Measurements from ENCODE around the gene WNT3.
"Not testable (repeated sequence)": the region's sequence is repeated elsewhere in the genome, so short reads cannot be mapped to it uniquely, and the experiment has no call there.

The WNT3 gene

DNA sequence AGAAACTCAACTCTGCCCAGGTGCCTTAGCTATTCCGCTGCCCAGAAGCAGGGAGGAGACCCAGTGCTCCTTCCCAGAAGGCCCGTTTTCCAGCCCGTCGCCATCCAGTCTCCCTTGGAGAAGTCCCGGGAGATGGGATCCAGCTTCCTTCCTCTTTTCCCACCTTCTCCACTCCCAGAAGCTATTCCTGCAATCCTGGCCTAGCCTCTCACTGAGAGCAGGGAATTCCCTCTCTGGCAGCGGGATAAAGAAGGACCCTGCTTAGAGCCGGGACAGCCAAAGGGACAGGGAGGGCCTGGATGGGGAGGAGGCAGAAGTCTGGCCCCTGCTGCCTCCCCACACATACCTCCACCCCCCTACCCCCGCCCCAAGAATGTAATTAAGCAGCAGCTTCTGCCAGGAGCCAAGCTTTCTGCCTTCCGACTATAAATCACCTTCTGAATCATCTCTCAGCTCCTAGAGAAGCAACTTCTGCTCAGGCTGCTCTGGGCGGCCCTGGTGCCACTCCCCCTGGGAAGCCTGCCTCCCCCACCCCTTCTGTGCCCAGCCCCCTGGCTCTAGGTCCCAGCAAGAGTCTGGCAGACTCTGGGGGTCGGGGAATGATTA is 6.4 kb downstream of the WNT3 start:
- DNase-seq = no peak

DNA sequence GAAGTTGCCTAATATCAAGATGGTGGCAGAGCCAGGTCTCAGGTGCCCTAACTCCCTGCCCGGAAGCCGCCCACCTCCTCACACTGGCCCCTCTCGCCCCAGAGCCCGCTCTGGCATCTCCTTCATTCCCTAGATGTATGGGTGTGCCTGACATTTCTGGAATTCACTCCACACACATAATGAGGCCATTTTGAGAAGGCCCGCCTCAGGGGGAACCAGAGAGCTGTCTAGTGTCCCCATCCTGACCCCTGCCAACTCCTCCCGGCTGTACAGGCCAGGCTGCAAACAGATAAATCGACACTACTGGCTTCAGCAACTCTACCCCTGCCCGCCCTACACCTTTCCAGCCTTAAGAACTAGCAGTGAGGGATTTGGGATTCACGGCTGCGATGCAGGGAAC is 7.7 kb downstream of the WNT3 start:
- no peak for DNase-seq

DNA sequence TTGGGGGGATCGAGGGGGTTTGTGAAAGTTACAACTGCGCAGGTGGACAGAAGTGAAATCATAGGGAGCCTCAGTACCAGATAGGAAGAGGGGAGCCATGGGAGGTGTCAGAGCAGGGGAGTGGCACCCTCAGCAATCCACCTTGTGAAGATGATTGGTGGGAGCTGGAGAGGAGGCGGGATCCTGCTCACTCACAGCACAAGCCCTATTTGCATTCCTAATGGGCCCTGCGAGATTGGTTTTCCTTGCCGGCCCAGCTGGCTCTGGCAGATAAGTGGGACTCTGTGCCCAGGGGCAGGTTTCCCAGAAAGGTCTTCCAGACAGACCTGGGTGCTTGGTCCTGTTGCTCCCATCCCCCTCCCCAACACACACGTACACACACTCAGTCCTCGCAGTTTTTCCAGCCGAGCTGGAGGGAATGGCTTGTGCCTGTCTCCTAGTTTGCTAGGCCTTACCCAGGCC is 9.4 kb downstream of the WNT3 start:
- DNase-seq = no peak

DNA sequence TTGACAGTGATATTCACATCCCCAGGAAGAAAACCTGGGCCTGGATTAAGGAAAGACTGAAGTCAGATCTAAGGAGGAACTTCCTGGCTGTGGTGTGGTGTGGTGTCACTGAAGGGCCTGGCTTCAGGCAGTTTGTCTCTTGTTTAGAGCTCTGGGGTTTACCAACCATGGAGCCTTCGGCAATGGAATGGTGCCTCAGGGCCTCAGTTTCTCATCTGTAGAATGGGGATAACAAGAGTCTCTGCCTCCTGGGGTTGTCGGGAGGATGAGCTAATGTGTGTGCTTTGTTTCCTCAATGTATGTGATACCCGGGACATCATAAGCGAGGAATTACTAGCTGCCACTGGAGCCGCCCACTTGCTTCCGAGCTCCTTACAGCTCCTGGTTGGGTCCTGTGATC is 12.7 kb downstream of the WNT3 start:
- no peak for DNase-seq

DNA sequence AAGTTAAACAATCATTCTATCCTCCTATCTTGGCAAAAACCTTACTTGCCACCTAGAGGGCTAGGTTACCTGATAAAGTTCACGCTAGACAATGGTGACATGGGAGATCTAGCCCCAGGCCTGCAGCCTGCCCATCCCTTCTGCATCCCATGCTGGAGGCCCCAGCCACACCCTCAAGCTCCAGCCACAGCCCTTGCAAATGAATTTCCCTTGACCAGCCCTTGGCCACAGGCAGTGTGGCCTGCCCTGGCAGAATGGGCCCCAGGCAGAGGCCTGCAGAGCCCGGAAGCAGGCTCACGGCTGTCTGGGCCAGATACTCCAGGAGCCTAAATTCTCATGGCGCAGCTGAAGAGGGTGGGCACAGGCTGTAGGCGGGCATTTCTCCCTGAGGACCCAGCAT is 14.9 kb downstream of the WNT3 start:
- no peak for DNase-seq

DNA sequence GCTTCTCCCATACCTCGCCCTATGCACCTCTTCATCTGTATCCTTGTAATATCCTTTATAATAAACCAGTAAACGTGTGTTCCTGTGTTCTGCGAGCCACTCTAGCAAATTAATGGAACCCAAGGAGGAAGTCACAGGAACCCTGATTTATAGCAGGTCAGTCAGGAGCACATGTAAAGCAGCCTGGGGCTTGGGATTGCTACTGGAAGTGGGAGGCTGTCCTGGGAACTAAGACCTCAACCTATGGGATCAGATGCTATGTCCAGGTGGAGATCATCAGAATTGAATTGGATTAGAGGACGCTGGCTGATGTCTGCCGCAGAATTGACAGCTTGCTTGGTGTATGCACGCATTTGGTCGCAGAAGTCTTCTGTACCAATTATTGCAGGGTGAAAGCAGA is 15.7 kb downstream of the WNT3 start:
- no peak for DNase-seq

DNA sequence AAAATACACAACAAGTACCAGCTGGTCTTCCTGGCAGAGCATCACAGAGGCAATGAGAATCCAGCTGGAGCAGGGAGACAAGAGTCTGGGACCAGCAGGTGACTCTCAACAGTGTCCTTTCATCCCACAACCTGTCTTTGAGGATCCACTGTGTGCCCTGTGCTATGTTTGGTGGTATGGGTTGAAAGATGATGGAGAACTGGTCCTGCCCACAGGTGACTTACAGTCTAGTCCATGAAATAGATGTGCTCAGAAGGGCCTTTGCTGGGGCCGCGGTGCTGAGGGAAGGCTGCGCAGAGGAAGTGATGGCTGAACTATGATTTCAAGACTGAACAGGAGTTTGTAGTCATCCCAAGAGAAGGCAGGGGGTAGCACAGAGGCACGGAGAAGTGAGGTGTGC is 17.9 kb downstream of the WNT3 start:
- DNase-seq = no peak

DNA sequence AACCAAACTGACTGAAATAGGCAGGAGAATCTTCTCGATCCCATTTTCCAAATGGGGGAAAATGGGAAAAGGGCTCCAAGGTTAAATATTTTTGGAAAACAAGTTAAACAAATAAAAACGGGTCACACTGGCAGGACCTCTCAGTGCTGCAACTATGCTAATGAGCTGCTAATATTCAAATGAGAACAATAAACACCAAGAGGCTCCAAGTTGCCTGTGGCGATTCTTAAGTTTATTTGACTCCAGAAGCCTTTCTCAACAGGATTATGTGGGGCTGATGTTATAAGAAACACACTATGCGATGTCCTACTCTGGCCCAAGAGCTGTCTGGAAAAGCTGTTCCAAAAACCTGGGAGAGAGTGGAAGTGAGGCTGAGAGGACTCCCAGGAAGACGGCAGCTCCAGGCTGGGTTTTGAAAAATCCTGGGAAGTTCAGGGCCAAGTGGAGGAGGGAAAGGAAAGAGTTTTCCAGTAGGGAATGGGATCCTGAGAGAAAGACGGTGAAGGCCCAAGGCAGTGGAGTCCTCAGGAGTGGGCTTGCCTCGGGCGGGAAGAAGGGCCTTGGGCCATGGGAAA is 21.4 kb downstream of the WNT3 start:
- no peak for DNase-seq

DNA sequence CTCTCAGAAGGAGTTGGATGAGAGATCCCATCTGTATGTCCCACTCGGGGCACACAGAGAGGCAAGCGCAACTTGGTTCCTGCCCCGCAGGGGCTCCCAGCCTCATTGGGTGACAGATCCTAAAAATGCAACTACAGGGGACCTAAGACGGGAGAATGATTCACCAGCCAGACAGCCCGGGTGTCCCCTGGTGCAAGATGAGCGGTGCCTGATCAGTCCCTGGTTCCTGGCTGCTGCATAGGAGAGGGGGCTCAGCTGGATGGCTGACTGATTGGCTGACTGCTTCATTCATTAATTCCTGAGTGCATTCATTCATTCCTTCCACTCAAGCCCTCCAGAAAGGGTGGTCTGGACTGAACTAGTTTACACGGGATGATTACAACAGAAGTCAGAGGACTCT is 22.0 kb downstream of the WNT3 start:
- no peak for DNase-seq

DNA sequence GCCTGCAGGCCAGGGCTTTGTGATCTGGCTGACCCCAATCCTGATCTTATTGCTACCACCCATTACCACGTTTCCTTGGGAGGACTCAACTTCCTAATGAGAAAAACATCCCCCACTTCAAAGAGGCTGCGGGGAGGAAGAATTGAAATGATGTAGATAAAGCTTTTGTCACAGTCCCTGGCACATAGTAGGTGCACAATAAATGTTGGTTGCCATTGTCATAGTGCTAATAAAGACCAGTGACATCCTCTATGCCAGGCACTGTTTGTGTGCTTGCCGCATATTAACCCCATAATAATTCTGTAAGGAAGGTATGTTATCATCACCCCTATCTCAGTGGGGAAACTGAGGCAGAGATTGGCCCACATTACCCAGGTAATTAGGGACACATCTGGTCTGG is 22.4 kb downstream of the WNT3 start:
- no peak for DNase-seq

DNA sequence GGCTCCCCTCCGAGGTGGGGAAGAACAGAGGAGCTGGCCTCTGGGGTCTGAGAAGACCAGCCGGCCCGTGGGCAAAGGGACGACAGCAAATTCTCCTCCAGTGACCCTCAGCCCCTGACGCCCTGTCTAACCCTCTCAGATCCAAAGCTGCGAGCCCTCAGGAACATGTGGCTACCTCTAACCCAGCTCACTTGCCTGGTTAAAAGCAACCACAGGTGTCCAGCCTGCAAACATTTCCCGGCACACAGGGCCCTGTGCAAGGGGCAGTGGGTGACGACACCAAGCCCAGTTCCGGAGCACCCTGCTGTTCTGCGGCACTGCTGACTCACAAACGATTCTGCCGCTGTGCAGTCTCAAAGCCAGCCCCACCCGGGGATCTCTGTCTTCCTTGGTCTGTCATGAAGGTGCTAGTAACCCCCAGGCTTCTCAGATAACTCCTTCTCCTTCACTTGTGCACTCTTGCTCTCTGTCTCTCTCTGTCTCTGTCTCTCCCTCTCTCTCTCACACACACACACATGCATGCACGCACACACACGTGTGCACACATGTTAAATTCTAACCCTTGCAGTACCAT is 23.0 kb downstream of the WNT3 start:
- no peak for DNase-seq

DNA sequence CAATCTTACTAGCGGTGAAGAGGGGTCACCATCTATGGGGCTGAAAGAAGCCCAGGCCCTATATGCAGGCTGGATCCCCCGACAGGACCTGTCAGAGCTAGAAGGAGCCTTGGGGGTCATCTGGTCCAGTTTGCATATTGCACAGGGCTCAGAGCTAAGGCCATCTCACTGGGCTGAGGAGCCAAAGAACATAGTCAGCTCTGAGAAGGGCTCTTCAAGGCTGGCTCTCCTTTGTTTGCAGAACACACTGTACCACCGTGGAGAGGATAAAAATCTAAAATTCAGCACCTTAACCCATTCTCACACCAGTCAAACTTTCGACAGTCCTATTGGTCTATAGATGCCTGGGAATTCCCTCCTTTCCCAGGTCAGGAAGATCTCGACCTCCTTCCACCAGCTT is 24.2 kb downstream of the WNT3 start:
- no peak for DNase-seq

DNA sequence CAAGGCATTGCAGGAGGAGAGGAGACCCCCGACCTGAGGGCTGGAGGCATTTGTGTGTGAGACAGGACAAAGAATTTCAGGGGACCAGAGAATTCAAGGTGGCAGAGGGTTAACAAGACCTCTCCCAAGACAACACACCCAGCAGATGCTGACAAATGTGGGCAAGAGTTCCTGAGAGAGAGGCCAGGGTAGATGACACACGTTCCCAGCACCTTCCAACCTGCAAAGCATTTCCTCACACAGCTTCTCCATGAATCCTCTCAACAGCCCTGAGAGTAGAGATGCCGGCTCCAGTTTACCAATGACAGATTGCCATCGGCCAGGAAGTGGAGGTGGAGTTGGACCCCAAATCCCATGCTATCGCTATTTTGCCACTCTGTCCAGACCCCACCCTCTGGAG is 25.0 kb downstream of the WNT3 start:
- no peak for DNase-seq

DNA sequence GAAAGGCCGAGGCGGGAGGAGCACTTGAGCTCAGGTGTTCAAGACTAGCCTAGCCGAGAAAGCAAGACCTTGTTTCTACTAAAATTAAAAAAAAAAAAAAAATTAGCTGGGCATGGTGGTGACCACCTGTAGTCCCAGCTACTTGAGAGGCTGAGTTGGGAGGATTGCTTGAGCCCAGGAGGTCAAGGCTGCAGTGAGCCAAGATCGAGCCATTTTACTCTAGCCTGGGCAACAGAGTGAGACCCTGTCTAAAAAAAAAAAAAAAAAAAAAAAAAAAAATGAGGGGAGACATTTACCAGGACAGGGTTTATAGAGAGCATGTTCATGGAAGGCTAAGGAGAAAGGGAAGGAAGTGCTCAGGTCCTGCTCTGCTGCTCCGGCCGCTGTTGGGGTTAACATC is 25.5 kb downstream of the WNT3 start:
- not testable (repeated sequence) for DNase-seq

DNA sequence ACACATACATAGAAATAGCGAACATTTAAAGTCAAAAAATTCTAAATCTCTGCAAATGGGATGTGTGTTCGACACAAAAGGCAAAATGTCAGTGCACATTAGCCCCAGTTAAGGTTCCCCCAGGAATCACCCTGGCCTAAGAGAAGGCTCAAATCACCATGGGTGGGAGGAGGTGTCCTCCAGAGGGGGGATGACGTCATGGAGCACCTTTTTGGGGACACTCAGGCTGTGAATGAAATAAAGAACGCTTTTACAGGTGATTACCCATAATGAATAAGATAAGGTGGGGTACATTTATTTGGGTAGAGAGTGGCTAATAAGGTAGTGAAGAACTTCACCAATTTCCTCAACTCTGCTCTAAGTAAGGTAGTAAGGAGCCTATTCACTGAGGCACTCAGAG is 26.4 kb downstream of the WNT3 start:
- no peak for DNase-seq

DNA sequence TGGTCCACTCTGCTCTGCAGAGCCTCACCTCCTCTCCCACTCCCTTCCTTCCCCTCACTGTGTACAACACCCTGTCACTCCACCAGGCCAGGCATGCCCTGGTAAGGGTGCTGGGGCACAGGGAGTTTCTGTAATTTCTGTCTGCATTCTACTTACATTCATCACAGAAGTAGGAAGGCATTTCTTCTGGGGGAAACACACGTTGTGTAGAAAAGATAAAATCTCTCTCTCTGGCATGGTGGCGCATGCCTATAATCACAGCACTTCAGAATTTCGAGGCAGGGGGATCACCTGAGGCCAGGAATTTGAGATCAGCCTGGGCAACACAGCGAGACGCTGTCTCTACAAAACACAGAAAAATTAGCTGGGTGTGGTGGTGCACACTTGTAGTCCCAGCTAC is 27.0 kb downstream of the WNT3 start:
- DNase-seq = no peak

DNA sequence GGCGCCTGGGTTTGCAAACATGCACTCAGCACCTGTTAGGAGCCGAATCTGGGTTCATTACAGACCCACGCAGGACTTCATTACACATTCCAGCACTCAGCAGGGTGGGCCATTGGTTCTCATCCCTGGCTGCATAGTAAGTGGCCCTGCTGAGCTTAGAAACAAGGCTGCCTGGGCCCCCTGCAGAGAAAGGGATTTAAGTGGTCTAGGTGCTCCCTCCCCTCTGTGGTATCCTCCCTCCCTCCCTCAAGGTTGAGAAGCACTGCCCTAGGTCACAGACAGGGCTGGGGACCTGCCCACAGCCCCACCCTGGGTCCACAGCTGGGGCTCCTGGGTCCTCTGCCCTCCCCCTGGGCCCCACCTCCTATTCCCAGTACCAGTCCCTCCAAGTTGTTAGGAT is 28.3 kb downstream of the WNT3 start:
- DNase-seq = no peak

DNA sequence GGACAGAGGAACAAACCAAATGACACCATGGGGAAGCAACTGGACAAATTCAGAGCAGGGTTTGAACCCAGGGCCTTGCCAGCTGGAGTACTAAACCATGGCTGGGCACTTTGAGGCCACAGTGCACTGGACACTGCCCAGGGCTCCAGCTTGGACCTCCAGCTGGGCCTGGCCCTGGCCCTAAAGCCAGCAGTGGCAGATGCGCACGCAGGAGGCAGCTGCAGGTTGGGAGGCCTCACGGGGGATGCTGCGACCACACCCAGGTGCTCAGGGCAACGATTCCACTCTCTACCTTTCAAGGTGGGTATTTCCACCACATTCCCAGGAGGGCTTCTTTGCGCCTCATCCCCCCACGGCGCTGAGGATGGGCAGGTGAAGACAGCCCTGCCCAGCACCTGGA is 28.9 kb downstream of the WNT3 start:
- DNase-seq = no peak

DNA sequence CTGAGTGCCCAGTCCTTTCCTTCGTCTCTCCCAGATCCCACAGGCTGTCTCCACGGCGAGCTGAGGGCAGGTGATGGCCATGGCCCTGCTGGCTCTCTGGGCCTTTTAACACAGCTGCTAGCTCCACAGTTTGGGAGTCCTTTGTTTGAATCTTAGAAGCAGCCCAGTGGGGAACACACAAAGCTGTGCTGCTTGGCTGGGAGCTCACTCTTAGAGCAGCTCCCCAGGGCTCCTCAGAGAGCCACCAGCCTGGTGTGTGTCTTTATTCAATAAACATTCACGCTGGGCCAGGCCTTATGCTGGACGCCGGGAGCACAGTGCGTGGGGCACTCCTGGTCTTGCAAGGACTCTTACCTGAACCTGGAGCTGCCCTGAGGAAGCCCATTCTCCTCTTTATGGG is 29.7 kb downstream of the WNT3 start:
- no peak for DNase-seq

DNA sequence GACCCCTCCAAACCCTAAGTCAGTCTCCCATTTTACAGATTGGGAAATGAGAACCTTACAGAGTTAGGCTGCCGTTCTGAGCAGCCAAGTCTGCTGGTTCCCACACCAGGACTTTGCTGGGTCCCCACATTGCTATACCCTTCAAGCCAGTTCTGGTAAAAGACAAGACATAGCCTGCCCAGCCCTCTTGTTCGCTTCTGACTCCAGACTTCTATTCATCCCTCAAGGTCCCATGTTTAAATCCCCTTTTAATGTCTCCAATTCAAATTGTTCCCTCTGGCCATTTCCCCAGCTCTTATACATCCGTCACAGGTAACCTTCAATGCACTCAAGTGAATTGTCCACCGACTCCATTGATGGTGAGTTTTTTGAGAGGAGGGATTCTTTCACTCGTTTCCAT is 30.2 kb downstream of the WNT3 start:
- no peak for DNase-seq

DNA sequence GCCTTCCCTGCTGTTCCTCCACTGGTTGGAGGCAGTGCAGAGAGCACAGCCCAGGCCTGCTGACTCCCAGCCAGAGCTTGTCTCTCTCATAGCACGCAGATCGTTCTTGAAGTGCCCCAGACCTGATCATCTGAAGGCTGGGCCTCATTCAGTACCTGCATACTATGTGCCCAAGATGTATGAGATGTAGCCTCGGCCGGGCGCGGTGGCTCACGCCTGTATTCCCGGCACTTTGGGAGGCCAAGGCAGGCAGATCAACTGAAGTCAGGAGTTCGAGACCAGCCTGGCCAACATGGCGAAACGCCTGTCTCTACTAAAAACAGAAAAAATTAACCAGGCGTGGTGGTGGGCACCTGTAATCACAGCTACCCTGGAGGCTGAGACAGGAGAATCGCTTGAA is 31.0 kb downstream of the WNT3 start:
- DNase-seq = no peak

DNA sequence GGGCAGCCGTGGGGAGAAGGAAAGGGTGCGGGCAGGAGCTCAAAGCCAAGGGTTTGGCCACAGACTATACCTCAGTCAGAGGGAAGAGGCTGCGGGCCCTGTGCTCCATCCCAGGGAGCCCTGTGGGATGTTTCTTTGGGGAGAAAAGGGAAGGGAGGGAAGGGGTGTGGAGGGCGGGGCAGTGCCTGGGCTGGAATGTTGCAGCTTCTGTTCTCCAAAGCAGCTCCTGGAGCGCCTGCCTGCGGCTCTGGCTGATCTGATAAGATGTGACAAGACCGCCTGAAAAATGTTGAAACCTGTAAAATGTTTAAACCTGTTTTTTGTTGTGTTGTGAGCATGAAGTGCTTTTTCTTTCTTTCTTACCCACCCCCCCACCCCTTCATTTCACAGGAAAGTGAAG is 32.8 kb downstream of the WNT3 start:
- no peak for DNase-seq

DNA sequence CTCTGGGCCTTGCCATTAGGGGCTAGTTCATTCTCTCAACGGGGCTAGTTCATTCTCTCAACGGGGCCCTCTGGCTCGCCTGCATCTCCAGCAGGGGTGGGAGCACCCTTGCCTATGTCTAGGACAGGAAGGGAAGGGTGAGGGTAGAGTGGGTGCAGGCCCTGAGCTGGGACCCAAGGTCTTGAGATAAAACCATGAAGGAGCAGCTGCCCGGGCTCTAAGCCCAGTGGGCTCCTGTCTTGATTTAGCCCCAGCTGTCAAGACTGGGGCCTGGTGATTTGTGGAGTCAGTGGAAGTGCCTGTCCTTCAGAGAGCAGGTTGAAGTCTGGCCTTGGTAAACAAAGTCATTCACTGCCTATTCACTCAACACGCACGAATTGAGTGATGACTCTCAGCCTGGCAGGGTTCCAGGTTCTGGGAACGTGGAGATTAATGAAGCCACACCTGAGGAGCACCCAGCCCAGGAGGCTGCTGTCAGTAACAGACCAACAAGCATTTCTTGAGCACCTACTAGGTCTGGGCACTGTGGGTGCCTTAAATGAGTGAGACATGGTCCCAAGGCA is 35.4 kb downstream of the WNT3 start:
- no peak for DNase-seq

DNA sequence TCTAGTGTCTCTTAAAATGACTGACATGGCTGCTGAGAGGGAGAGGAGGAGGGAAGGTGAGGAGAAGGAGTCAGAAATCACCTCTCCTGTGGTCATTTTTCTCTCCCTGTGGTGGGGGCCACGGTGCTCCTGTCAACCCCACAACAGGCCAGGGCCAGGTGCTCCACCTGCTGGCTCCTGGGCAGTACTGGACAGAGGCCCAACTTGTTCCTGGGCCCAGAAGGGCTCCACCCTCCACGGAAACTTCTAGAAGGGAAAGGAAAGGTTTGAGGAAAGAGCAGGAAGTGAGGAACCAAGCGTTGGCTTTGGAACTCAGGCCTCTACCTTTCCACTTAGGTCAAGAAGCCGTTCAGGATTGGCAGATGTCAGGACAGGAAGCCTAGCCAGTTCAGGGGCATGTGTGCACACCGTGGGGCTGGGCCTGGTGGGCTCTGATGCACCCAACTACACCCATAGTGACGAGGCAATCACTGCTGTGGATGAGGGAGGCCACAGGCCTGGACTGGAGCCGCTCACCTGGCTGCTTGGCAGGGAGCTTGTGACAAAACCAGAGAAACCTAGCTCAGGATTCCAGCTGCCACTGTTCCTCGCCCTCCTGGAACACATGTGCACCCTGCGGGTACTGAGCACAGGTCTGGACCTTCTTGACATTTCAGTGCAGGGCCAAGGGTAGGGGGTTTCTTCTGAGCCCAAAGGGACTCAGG is 36.1 kb downstream of the WNT3 start:
- no peak for DNase-seq

Data from DMS79 (cell line).